Heart left ventricle (tissue), 13 donors: ENCODE data around the gene CYP11A1.

Source experiments
- CTCF ChIP-seq, 12 donors: fragments of 200-600 bp; sonication (generic) in 4 of 12; IDR thresholded peaks; one replicate each; pipeline versions ENCODE4 v1.5.0 to v1.8.0; 2018 to 2022; ENCODE audit warnings: antibody characterized with exemption in 12 of 12, mild to moderate bottlenecking in 5 of 12
- POLR2A ChIP-seq, 2 donors: fragments of 450-650 bp; IDR thresholded peaks; one replicate each; pipeline ENCODE4 v1.6.1; 2017; ENCODE audit warnings: antibody characterized with exemption in 2 of 2, mild to moderate bottlenecking in 2 of 2, moderate library complexity in 2 of 2
- donor health status: ischemic (EF 13 %, LVEDD 7.1; RV severe dilation, severe dysfunction).
- donor health status: DM: no; HTN: yes; CAD: no.
- donor health status: DM: no; HTN: no; CAD: no.
- donor health status: ischemic (EF 25% LVEDD 6.9; RV normal size, moderate dysfunction).
- donor health status: ischemic (EF 25% LVEDD 5.7; RV mildly dilated, moderate dysfunction).
- donor health status: ischemic (EF 35%, LVEDD 5.7; RV mildly dilated, moderate dysfunction).
- donor health status: nonischemic (EF 11% LVEDD 7.7; RV severe dilation, severe dysfunction).
- donor health status: DM: yes; HTN: yes; CAD: no.
- donor health status: PGD.
- donor health status: ischemic (EF 29% LVEDD 5.4; RV normal size, mild dysfunction).
- donor health status: nonischemic (EF 23%, LVEDD 6.1; RV moderate dilation, normal function).

DNA sequence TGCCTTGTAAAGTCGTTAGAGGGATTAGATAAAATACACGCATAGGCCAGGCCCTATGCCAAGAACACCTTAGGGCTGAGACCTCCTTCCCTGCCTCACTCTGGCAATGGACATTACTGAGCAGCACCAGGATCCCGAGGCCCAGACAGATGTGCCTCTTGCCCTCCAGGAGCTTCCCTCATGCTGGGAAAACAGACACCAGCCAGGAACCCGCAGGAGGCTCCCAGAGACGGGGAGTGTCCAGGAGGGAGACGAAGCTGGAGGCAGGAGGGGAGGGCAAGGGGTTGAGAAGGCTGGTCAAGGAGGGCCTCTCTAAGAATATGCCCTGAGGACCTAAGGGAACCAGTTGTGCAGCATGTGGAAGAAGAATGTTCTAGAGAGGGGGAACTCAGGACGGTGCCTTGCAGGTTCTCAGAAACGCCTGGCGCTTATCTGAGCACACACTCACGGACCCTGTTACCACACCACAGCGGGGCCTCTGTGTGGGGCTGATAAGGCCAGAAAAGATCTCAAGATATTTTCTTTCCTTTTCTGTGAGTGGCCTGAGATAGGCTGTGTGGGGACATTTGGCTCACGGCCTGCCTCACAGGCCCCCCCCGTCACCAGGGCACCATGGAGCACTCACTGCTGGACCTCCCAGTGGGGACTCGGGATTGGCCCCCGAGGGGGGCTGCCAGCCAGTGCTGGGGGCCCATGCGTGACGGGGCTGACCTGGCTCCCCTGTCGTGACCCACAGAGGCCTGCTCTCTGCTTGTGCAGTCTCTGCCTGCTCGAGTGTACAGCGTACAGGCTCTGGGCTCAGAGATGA lies 22.0 kb upstream of the CYP11A1 start:
- TF ChIP-seq CTCF (IDR thresholded peaks at IDR 0.05): no peak
- no peak for TF ChIP-seq POLR2A (IDR thresholded peaks at IDR 0.05)
